Liver (tissue), 9 donors: ENCODE measurements around the gene C19orf81. TPM values are rescaled to one million over a fixed set of nuclear protein-coding genes. Genes with fewer than 3 reads are reported as not detected.

ENCODE experiments used
- DNase-seq: peaks from one replicate; pipeline ENCODE4 v3.0.0-alpha.2; 2017; ENCODE audit warnings: low spot score
- H3K27ac ChIP-seq, 2 donors: one replicate each; pipeline ENCODE4 v1.7.0; 2013; ENCODE audit warnings: inconsistent platforms in 2 of 2, low read length in 2 of 2, control low read depth in 1 of 2, low read depth in 1 of 2, mild to moderate bottlenecking in 1 of 2
- H3K27me3 ChIP-seq, 4 donors: one replicate each; pipeline versions ENCODE4 v1.6.1 to v1.7.0; 2013; ENCODE audit warnings: low read length in 3 of 4, inconsistent platforms in 1 of 4, mild to moderate bottlenecking in 1 of 4, moderate library complexity in 1 of 4; ENCODE audit not compliant: control insufficient read depth in 4 of 4, insufficient read depth in 4 of 4
- H3K36me3 ChIP-seq, 4 donors: one replicate each; pipeline versions ENCODE4 v1.6.1 to v1.7.0; 2013; ENCODE audit warnings: low read length in 3 of 4, mild to moderate bottlenecking in 3 of 4, low read depth in 1 of 4, moderate library complexity in 1 of 4; ENCODE audit not compliant: control insufficient read depth in 4 of 4, insufficient read depth in 3 of 4
- H3K4me1 ChIP-seq, 4 donors: one replicate each; pipeline versions ENCODE4 v1.6.1 to v1.7.0; 2013; ENCODE audit warnings: low read length in 3 of 4, mild to moderate bottlenecking in 3 of 4, moderate library complexity in 1 of 4; ENCODE audit not compliant: control insufficient read depth in 4 of 4, insufficient read depth in 4 of 4
- H3K4me3 ChIP-seq, 3 donors: one replicate each; pipeline versions ENCODE4 v1.6.1 to v1.7.0; 2013; ENCODE audit warnings: low read length in 3 of 3, control low read depth in 1 of 3, low read depth in 1 of 3, mild to moderate bottlenecking in 1 of 3
- H3K9ac ChIP-seq, 2 donors: one replicate each; pipeline ENCODE4 v1.7.0; 2013; ENCODE audit warnings: low read length in 2 of 2, mild to moderate bottlenecking in 2 of 2, moderate library complexity in 2 of 2, control low read depth in 1 of 2, low read depth in 1 of 2
- H3K9me3 ChIP-seq, 4 donors: one replicate each; pipeline versions ENCODE4 v1.6.1 to v1.7.0; 2013; ENCODE audit warnings: low read length in 3 of 4; ENCODE audit not compliant: control insufficient read depth in 4 of 4
- ATF3 ChIP-seq: IDR thresholded peaks from 2 replicates; pipeline ENCODE4 v1.6.1; 2016; ENCODE audit warnings: antibody characterized with exemption
- CTCF ChIP-seq: fragments of 150-350 bp; IDR thresholded peaks from 2 replicates; pipeline ENCODE4 v1.5.1; 2017; ENCODE audit warnings: improper control_type of control experiment, low read depth, low read length; ENCODE audit not compliant: missing input control
- EGR1 ChIP-seq, 2 donors: IDR thresholded peaks; 2 replicates each; pipeline ENCODE4 v1.6.1; 2016 to 2018; ENCODE audit warnings: antibody characterized with exemption in 2 of 2, low read depth in 2 of 2
- FOXA1 ChIP-seq: IDR thresholded peaks from 2 replicates; pipeline ENCODE4 v1.6.1; 2016; ENCODE audit warnings: antibody characterized with exemption
- FOXA2 ChIP-seq: IDR thresholded peaks from 2 replicates; pipeline ENCODE4 v1.6.1; 2016; ENCODE audit warnings: antibody characterized with exemption
- GABPA ChIP-seq, 2 donors: IDR thresholded peaks in 1 of 2; conservative IDR thresholded peaks in 1 of 2; 2 replicates each; pipeline ENCODE4 v1.6.1; 2016; ENCODE audit warnings: antibody characterized with exemption in 2 of 2, mild to moderate bottlenecking in 1 of 2, moderate library complexity in 1 of 2
- HNF4A ChIP-seq, 2 donors: conservative IDR thresholded peaks; 2 replicates each; pipeline ENCODE4 v1.6.1; 2016; ENCODE audit warnings: antibody characterized with exemption in 2 of 2, mild to moderate bottlenecking in 2 of 2
- HNF4G ChIP-seq: IDR thresholded peaks from 2 replicates; pipeline ENCODE4 v1.6.1; 2016; ENCODE audit warnings: antibody characterized with exemption
- JUND ChIP-seq, 2 donors: IDR thresholded peaks; 2 replicates each; pipeline ENCODE4 v1.6.1; 2016; ENCODE audit warnings: antibody characterized with exemption in 2 of 2
- MAX ChIP-seq: IDR thresholded peaks from 2 replicates; pipeline ENCODE4 v1.6.1; 2016; ENCODE audit warnings: antibody characterized with exemption
- NR2F2 ChIP-seq: IDR thresholded peaks from 2 replicates; pipeline ENCODE4 v1.6.1; 2016; ENCODE audit warnings: antibody characterized with exemption
- RAD21 ChIP-seq, 2 donors: IDR thresholded peaks; 2 replicates each; pipeline ENCODE4 v1.6.1; 2016; ENCODE audit warnings: antibody characterized with exemption in 2 of 2, mild to moderate bottlenecking in 2 of 2
- REST ChIP-seq: IDR thresholded peaks from 2 replicates; pipeline ENCODE4 v1.6.1; 2016; ENCODE audit warnings: antibody characterized with exemption, mild to moderate bottlenecking
- RXRA ChIP-seq, 2 donors: IDR thresholded peaks; 2 replicates each; pipeline ENCODE4 v1.6.1; 2017 to 2018; ENCODE audit warnings: antibody characterized with exemption in 2 of 2, mild to moderate bottlenecking in 1 of 2
- SP1 ChIP-seq: IDR thresholded peaks from 2 replicates; pipeline ENCODE4 v1.6.1; 2018; ENCODE audit warnings: antibody characterized with exemption, mild to moderate bottlenecking
- TAF1 ChIP-seq: conservative IDR thresholded peaks from 2 replicates; pipeline ENCODE4 v1.6.1; 2016; ENCODE audit warnings: antibody characterized with exemption, mild to moderate bottlenecking
- YY1 ChIP-seq: IDR thresholded peaks from 2 replicates; pipeline ENCODE4 v1.6.1; 2016; ENCODE audit warnings: antibody characterized with exemption, mild to moderate bottlenecking
- ZBTB33 ChIP-seq: IDR thresholded peaks from 2 replicates; pipeline ENCODE4 v1.6.1; 2016; ENCODE audit warnings: antibody characterized with exemption
- WGBS: extraction: QIAGEN DNeasy Blood & Tissue Kit; methylation state at CpG from one replicate; pipeline ENCODE4 v1.1.7; 2013; 5-methylcytosine and 5-hydroxymethylcytosine counted together
- polyA plus RNA-seq, 2 donors: library from polyadenylated mRNA; stranded (reverse) in 1 of 2; unstranded in 1 of 2; fragments of 200-250 nt in 1 of 2; fragments of >200 nt in 1 of 2; fragmentation: Nextera tagmentation in 1 of 2; extraction: Ambion mirVana in 1 of 2; gene quantifications; one replicate each; pipeline versions ENCODE4 v1.2.1 to v1.2.3, GENCODE V29; 2013 to 2015
- total RNA-seq, 2 donors: library from RNA; depleted of rRNA; stranded (reverse); fragments of >200 nt; gene quantifications; one replicate each; pipeline ENCODE4 v1.2.3, GENCODE V29; 2014
- donor health status: healthy.
- donor health status: healthy.
- donor health status: healthy.
- donor health status: healthy.
- donor health status: healthy.

Gene C19orf81
- total and polyA plus RNA-seq, 4 donors: not detected

GRCh38 chr19:50628146-50628545, 21.1 kb upstream of the C19orf81 start:
- no peak overlapping the region for H3K9ac ChIP-seq
- H3K9me3 ChIP-seq: peaks cover 0 to under 1% (median 0%) of the 10 kb centered on the region in 4 donors
- WGBS: 79% methylated on average over 5 of the region's 5 CpGs
- no peak for TF ChIP-seq SP1
- TF ChIP-seq ATF3: no peak
- TF ChIP-seq JUND (IDR thresholded peaks at IDR 0.05): no peak
- TF ChIP-seq RXRA (IDR thresholded peaks at IDR 0.05): no peak
- TF ChIP-seq FOXA1: no peak
- TF ChIP-seq YY1: no peak
- TF ChIP-seq EGR1 (IDR thresholded peaks at IDR 0.05; ENCODE audit: low read depth in 2 of 2): no peak
- TF ChIP-seq MAX: no peak
- TF ChIP-seq TAF1: no peak
- TF ChIP-seq HNF4G: no peak
- TF ChIP-seq NR2F2: no peak
- TF ChIP-seq ZBTB33: no peak
- H3K36me3 ChIP-seq: no peaks in the 10 kb centered on the region
- DNase-seq: no peak
- H3K4me3 ChIP-seq: no peak overlapping the region
- H3K27ac ChIP-seq: no peak overlapping the region
- no peaks in the 10 kb centered on the region for H3K4me1 ChIP-seq
- H3K27me3 ChIP-seq: no peaks in the 10 kb centered on the region

GRCh38 chr19:50628551-50628950, 20.7 kb upstream of the C19orf81 start:
- TF ChIP-seq HNF4A (conservative IDR thresholded peaks at IDR 0.05) (no peak), REST (no peak), MAX (no peak), RAD21 (IDR thresholded peaks at IDR 0.05) (no peak), TAF1 (no peak), GABPA (IDR thresholded peaks at IDR 0.05 in 1 of 2, conservative IDR thresholded peaks at IDR 0.05 in 1 of 2) (no peak), JUND (IDR thresholded peaks at IDR 0.05) (no peak), YY1 (no peak), ZBTB33 (no peak), FOXA2 (no peak), ATF3 (no peak), FOXA1 (no peak), NR2F2 (no peak), SP1 (no peak), CTCF (no peak), EGR1 (IDR thresholded peaks at IDR 0.05; ENCODE audit: low read depth in 2 of 2) (no peak), HNF4G (no peak)
- H3K9ac ChIP-seq: no peak overlapping the region
- H3K36me3 ChIP-seq: no peaks in the 10 kb centered on the region
- peaks cover 1 to 4% (median 3%) of the 10 kb centered on the region in 4 donors for H3K9me3 ChIP-seq
- DNase-seq: no peak
- H3K4me1 ChIP-seq: no peaks in the 10 kb centered on the region
- H3K27me3 ChIP-seq: no peaks in the 10 kb centered on the region
- no peak overlapping the region for H3K27ac ChIP-seq
- 87% methylated on average over 7 of the region's 7 CpGs for WGBS
- H3K4me3 ChIP-seq: no peak overlapping the region
